ENCODE data around the gene NCAPD3.
A peak's percentile ranks its signal among the peaks of the same experiment; 100 is the strongest.
"Not testable (repeated sequence)": the region's sequence is repeated elsewhere in the genome, so short reads cannot be mapped to it uniquely, and the experiment has no call there.

NCAPD3 gene

GRCh38 chr11:134260503-134260902, 36.7 kb upstream of the NCAPD3 start:
- TF ChIP-seq CTCF (IDR thresholded peaks at IDR 0.05; ENCODE audit: low read depth, low read length, missing control alignments) = no peak
- no peak overlapping the region for H3K4me3 ChIP-seq (ENCODE audit: low read depth, low read length)
- no peak for DNase-seq (ENCODE audit: low read depth)
- in situ Hi-C loops (cut with HindIII; ENCODE audit: low sequenced_read_pairs) = no loop called here

GRCh38 chr11:134258577-134258976, 34.8 kb upstream of the NCAPD3 start:
- DNase-seq (ENCODE audit: low read depth) = no peak
- H3K4me3 ChIP-seq (ENCODE audit: low read depth, low read length) = no peak overlapping the region
- TF ChIP-seq CTCF (IDR thresholded peaks at IDR 0.05; ENCODE audit: low read depth, low read length, missing control alignments) = no peak
- in situ Hi-C loops (cut with HindIII; ENCODE audit: low sequenced_read_pairs) = no loop called here

- no peak for TF ChIP-seq CTCF (IDR thresholded peaks at IDR 0.05; ENCODE audit: low read depth, low read length, missing control alignments)
- in situ Hi-C loops (cut with HindIII; ENCODE audit: low sequenced_read_pairs) = no loop called here
- DNase-seq (ENCODE audit: low read depth) = no peak
- no peak overlapping the region for H3K4me3 ChIP-seq (ENCODE audit: low read depth, low read length)
Measured at GRCh38 chr11:134257101-134257500, 33.3 kb upstream of the NCAPD3 start.

- in situ Hi-C loops (cut with HindIII; ENCODE audit: low sequenced_read_pairs); DNase-seq (ENCODE audit: low read depth); H3K4me3 ChIP-seq (ENCODE audit: low read depth, low read length): not testable (repeated sequence)
Measured at GRCh38 chr11:134255184-134255561, 31.4 kb upstream of the NCAPD3 start.

- DNase-seq (ENCODE audit: low read depth) = no peak
- in situ Hi-C loops (cut with HindIII; ENCODE audit: low sequenced_read_pairs) = no loop called here
- TF ChIP-seq CTCF (IDR thresholded peaks at IDR 0.05; ENCODE audit: low read depth, low read length, missing control alignments) = no peak
- H3K4me3 ChIP-seq (ENCODE audit: low read depth, low read length) = peak overlapping the region; percentile 90
Measured at GRCh38 chr11:134254433-134255183, 30.8 kb upstream of the NCAPD3 start.

- TF ChIP-seq CTCF (IDR thresholded peaks at IDR 0.05; ENCODE audit: low read depth, low read length, missing control alignments) = no peak
- peak; percentile 91 for DNase-seq (ENCODE audit: low read depth)
- peak within 1 kb of the TSS; percentile 90 for H3K4me3 ChIP-seq (ENCODE audit: low read depth, low read length)
- in situ Hi-C loops (cut with HindIII; ENCODE audit: low sequenced_read_pairs) = no loop called here
Measured at GRCh38 chr11:134253188-134253993, 29.6 kb upstream of the NCAPD3 start, which contains the start of the genes ACAD8 and THYN1. TSS of gene ACAD8 (plus strand) at chr11:134253568. CDS start at chr11:134253601, 33 bp downstream. TSS of gene THYN1 (minus strand) at chr11:134253352. CDS start at chr11:134252882, 470 bp downstream.
